Measurements from ENCODE around the gene ZCCHC24. TPM values are rescaled to one million over a fixed set of nuclear protein-coding genes. Genes with fewer than 3 reads are reported as not detected.

Gene ZCCHC24
- total RNA-seq, 2 experiments from 2014 or later, result 0.77 to 1.00 TPM

DNA sequence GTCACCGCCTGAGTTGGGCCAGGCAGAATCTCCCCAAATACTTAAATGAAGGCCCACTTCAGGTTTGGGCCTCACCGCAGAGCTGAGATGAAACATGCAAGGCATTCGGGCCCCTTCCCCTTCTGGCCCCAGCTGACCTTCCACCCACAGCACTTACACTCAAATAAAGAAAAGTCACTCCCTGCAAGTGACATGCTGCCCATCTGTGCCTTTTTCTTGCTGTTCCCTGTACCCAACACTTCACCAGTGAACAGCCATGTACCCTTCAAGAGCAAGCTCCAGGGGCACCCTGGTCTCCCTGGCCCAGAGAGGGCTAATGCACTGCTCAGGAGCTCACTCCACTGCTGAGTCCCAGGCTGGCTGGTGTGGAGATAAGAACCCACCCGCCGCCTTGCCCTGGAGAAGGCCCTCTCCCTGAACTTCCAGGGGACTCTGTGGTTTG is 40.7 kb downstream of the ZCCHC24 start:
- Mint-ChIP-seq H3K4me1 (ENCODE audit: low read depth) (no peaks in the 10 kb centered on the region), H3K36me3 (no peaks in the 10 kb centered on the region), H3K27ac (no peak overlapping the region), H3K27me3 (no peaks in the 10 kb centered on the region), H3K9me3 (no peaks in the 10 kb centered on the region), H3K4me3 (no peak overlapping the region)
- POLR2A ChIA-PET, result no interaction called here
- no peak for DNase-seq
- intact Hi-C loops (cut with micrococcal nuclease), result no loop called here
- CTCF ChIA-PET, result interaction anchor here (1.1 to 1.6 kb wide), 3 partner anchors 63 to 85 kb away, joined by 3 to 7 read pairs (median 4); no protein-coding TSS in a partner anchor

GRCh38 chr10:79404231-79404609 is 41.2 kb downstream of the ZCCHC24 start:
- Mint-ChIP-seq H3K27ac (no peak overlapping the region), H3K4me1 (ENCODE audit: low read depth) (no peaks in the 10 kb centered on the region), H3K27me3 (no peaks in the 10 kb centered on the region), H3K9me3 (no peaks in the 10 kb centered on the region), H3K36me3 (no peaks in the 10 kb centered on the region), H3K4me3 (no peak overlapping the region)
- CTCF ChIA-PET, result interaction anchor here (1.1 to 1.6 kb wide), 2 partner anchors 65 to 85 kb away, joined by 3 to 4 read pairs; no protein-coding TSS in a partner anchor
- DNase-seq, result no peak
- intact Hi-C loops (cut with micrococcal nuclease), result no loop called here
- POLR2A ChIA-PET, result no interaction called here

GRCh38 chr10:79403441-79404230 is 41.8 kb downstream of the ZCCHC24 start:
- H3K4me1 Mint-ChIP-seq (ENCODE audit: low read depth), result no peaks in the 10 kb centered on the region
- no peak overlapping the region for H3K4me3 Mint-ChIP-seq
- ChIA-PET POLR2A (no interaction called here), CTCF (no interaction called here)
- no peak for DNase-seq
- no peaks in the 10 kb centered on the region for H3K9me3 Mint-ChIP-seq
- no peaks in the 10 kb centered on the region for H3K27me3 Mint-ChIP-seq
- no peaks in the 10 kb centered on the region for H3K36me3 Mint-ChIP-seq
- no peak overlapping the region for H3K27ac Mint-ChIP-seq
- intact Hi-C loops (cut with micrococcal nuclease), result no loop called here

DNA sequence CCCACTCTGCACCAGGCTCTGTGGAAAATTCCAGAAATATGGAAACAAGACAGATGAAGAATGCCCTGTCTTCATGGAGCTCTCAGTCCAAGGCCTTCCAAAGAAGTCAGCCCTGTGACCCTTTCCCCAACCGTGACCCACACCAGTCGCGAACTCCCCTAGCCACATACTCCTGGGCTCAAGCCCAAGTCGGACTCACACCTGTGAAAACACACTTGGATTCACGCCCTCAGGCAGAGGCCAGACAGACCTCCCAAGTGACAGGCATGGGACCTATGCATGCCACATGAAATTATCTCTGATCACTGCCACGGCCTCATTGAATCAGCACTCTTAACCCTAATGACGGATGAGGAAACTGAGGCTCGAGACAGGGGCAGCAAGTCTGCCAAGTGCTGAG is 42.5 kb downstream of the ZCCHC24 start:
- intact Hi-C loops (cut with micrococcal nuclease), result no loop called here
- Mint-ChIP-seq H3K36me3 (no peaks in the 10 kb centered on the region), H3K4me3 (no peak overlapping the region), H3K9me3 (no peaks in the 10 kb centered on the region), H3K4me1 (ENCODE audit: low read depth) (no peaks in the 10 kb centered on the region), H3K27me3 (no peaks in the 10 kb centered on the region), H3K27ac (no peak overlapping the region)
- ChIA-PET CTCF (interaction anchor here (0.8 kb wide), 1 partner anchor 87 kb away, joined by 3 read pairs; no protein-coding TSS in a partner anchor), POLR2A (no interaction called here)
- DNase-seq, result no peak

GRCh38 chr10:79402625-79402946 is 42.8 kb downstream of the ZCCHC24 start:
- H3K4me1 Mint-ChIP-seq (ENCODE audit: low read depth), result no peaks in the 10 kb centered on the region
- no peaks in the 10 kb centered on the region for H3K9me3 Mint-ChIP-seq
- CTCF ChIA-PET, result interaction anchor here (0.8 kb wide), 1 partner anchor 88 kb away, joined by 3 read pairs; no protein-coding TSS in a partner anchor
- DNase-seq, result no peak
- intact Hi-C loops (cut with micrococcal nuclease), result no loop called here
- no peak overlapping the region for H3K27ac Mint-ChIP-seq
- POLR2A ChIA-PET, result no interaction called here
- no peaks in the 10 kb centered on the region for H3K36me3 Mint-ChIP-seq
- H3K27me3 Mint-ChIP-seq, result peaks cover 1% of the 10 kb centered on the region
- no peak overlapping the region for H3K4me3 Mint-ChIP-seq

DNA sequence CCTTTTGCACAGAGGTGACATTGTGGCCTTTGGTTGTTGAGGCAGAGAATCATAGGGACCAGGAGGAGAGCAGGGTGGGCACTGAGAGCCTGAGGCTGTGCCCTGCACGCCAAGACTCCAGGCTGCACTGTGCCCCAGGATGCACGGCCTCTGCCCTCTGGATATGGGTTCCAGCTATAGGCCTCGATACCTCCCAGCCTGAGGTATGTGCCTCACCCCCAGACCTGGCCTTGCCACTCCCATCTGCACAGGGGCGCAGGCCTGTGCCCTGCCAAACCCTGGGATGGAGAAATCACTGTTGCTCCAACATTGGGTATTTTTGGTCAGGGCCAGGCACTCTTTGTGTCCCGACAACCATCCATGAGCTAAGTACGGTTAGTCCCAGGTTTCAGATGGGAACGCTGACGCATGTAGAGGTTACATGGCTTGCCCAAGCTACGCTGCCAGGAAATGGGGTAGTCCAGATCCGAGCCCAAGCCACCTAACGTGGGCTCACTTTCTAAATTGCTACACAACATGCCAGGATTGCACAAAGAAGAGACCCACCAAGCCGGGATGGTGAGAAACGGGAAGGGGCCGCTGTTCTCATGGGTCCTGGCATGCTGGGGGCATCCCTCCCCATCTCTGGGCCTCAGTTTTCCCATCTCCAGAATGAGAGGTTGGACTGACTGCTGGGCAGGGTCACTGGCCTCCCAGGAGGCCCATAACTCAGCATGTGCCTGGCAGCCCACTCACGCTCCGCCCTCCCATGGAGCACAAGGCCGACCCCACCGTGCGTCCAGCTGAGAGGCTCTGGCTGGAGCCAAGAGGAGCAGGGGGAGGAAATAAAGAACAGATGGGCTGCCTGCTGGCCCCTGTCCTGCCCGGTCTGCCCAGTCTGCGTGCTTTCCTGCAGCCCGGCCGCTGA is 44.2 kb downstream of the ZCCHC24 start:
- Mint-ChIP-seq H3K4me3 (no peak overlapping the region), H3K27ac (no peak overlapping the region), H3K27me3 (peaks cover 1% of the 10 kb centered on the region), H3K9me3 (no peaks in the 10 kb centered on the region), H3K36me3 (no peaks in the 10 kb centered on the region), H3K4me1 (ENCODE audit: low read depth) (no peaks in the 10 kb centered on the region)
- no peak for DNase-seq
- POLR2A ChIA-PET, result no interaction called here
- CTCF ChIA-PET, result interaction anchor here (0.7 to 2.4 kb wide), 7 partner anchors 11 to 93 kb away, joined by 3 to 16 read pairs (median 4); no protein-coding TSS in a partner anchor
- intact Hi-C loops (cut with micrococcal nuclease), result loop anchor here (2.0 kb wide), 1 partner anchor 26 kb away; no protein-coding TSS in a partner anchor

DNA sequence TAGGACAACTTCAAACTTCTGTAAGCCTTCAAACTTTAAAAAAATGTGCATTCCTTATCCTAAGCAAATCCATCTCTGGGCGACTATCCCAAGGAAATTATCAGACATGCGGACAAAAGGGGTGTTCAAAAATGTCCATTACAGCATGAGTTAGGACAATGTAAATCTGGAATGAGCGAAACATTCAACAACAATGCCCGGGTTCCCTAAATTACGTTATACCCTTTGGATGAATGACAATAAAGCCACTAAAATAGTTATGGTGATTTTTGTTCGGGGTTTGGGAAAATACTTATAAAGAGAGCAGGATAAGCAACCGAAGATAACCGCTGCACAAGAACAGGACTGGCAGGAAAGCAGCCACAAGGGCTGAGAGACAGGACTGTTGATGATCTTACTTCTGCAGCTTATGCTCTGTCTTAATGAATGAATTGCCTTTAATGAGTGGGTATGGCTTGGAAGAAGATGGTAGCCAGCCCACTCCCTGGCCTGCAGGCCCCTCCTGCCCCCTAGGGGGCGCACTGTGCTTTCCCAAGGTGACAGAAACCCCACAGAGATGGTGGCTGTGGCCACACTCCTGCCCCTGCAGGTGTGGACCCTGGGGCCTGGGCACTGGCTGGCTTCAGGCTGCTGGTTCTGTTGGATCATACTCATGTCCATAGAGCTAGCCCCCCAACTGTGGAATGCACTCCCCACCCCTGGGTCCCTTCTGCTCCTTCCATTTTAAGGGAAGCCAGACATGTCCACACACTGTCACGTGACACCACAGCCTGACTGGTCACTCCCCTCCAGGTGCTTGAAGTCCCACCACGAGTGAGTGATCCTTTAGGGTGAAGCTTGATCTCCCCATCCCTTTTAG is 45.0 kb downstream of the ZCCHC24 start:
- peak; percentile 76 for DNase-seq
- H3K9me3 Mint-ChIP-seq, result no peaks in the 10 kb centered on the region
- no peaks in the 10 kb centered on the region for H3K36me3 Mint-ChIP-seq
- POLR2A ChIA-PET, result no interaction called here
- no peak overlapping the region for H3K4me3 Mint-ChIP-seq
- CTCF ChIA-PET, result interaction anchor here (0.6 to 2.4 kb wide), 14 partner anchors 12 to 172 kb away, joined by 3 to 16 read pairs (median 4); no protein-coding TSS in a partner anchor
- intact Hi-C loops (cut with micrococcal nuclease), result loop anchor here (1.0 to 2.0 kb wide), 2 partner anchors 26 to 67 kb away; no protein-coding TSS in a partner anchor
- peaks cover 1% of the 10 kb centered on the region for H3K27me3 Mint-ChIP-seq
- no peak overlapping the region for H3K27ac Mint-ChIP-seq
- H3K4me1 Mint-ChIP-seq (ENCODE audit: low read depth), result no peaks in the 10 kb centered on the region

DNA sequence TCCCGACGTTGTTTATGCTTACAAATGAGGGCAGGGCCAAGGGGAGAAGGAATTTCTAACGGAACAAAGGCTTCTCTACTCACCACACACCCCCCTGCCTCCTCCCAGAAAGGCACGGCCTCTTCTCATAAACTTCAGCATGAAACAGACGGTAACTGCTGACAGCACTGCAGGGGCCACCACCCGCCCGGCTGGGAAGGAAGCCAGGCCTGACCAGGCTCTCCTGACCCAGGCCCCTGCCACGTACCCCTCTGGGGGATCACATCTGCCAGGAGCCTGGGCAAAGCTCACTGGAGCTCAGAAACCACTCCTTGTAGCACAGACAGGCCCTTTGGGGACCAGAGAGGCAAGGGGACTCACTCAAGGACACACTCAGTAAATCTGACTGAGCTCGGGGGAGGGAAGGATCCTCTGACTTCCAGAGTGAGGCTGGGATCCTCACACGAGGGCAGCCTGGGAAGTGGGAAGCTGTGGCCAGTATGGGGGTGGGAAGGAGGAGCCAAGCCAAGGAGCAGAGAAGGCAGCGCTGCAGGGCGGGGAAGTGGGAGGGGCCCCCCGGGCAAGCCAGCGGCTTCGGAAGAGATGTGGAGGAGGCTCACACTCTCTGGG is 46.1 kb downstream of the ZCCHC24 start:
- Mint-ChIP-seq H3K4me1 (ENCODE audit: low read depth) (no peaks in the 10 kb centered on the region), H3K27ac (no peak overlapping the region), H3K9me3 (no peaks in the 10 kb centered on the region), H3K27me3 (peaks cover 1% of the 10 kb centered on the region), H3K4me3 (no peak overlapping the region), H3K36me3 (no peaks in the 10 kb centered on the region)
- no peak for DNase-seq
- intact Hi-C loops (cut with micrococcal nuclease), result no loop called here
- ChIA-PET POLR2A (no interaction called here), CTCF (interaction anchor here (1.1 to 2.4 kb wide), 5 partner anchors 63 to 88 kb away, joined by 3 to 16 read pairs (median 5); no protein-coding TSS in a partner anchor)

- peaks cover 1% of the 10 kb centered on the region for H3K27me3 Mint-ChIP-seq
- intact Hi-C loops (cut with micrococcal nuclease), result no loop called here
- no peak overlapping the region for H3K27ac Mint-ChIP-seq
- no peaks in the 10 kb centered on the region for H3K36me3 Mint-ChIP-seq
- POLR2A ChIA-PET, result no interaction called here
- no peaks in the 10 kb centered on the region for H3K9me3 Mint-ChIP-seq
- H3K4me3 Mint-ChIP-seq, result no peak overlapping the region
- DNase-seq, result no peak
- H3K4me1 Mint-ChIP-seq (ENCODE audit: low read depth), result no peaks in the 10 kb centered on the region
- CTCF ChIA-PET, result interaction anchor here (0.9 to 1.8 kb wide), 3 partner anchors 64 to 78 kb away, joined by 3 to 8 read pairs (median 4); no protein-coding TSS in a partner anchor
Observed at GRCh38 chr10:79398642-79399041, 46.8 kb downstream of the ZCCHC24 start.

DNA sequence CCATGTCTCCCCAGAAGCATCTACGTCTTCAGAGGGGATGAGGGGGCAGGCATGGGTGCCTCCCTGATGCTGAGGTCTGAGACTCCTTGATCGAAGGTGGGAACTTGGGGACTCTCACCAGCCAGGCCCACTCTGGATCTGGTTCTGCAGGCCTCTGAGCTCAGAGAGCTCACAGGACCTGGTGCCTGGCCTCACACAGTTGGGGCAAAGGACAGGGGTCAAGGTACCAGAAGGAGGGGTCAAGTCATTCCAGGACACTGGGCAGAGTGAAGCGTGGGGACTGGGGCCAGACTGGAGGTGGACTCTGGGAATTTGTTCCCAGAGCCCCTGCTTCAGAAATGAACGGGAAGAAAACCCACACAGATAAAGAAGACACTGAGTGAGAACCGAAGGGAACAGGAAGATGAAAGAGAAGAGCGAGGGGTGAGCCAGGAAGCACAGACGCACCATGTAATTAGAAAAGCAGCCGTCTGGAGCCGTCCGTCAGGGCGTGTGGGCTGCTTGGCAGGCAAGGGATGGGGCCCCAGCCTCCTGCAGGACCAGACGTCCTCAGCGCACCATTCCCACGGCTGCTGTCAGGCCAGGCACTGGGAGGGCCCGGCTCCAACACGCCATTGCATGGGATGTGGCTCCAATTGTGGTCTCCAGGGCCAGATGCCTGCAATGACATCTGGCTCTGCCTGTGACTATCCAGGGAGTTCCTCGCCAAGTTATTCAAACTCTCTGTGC is 47.7 kb downstream of the ZCCHC24 start:
- Mint-ChIP-seq H3K36me3 (no peaks in the 10 kb centered on the region), H3K4me3 (no peak overlapping the region), H3K9me3 (no peaks in the 10 kb centered on the region), H3K27ac (no peak overlapping the region), H3K4me1 (ENCODE audit: low read depth) (no peaks in the 10 kb centered on the region), H3K27me3 (peaks cover 1% of the 10 kb centered on the region)
- no peak for DNase-seq
- intact Hi-C loops (cut with micrococcal nuclease), result no loop called here
- ChIA-PET POLR2A (no interaction called here), CTCF (interaction anchor here (0.9 to 3.1 kb wide), 3 partner anchors 24 to 70 kb away, joined by 3 to 14 read pairs (median 8); no protein-coding TSS in a partner anchor)

DNA sequence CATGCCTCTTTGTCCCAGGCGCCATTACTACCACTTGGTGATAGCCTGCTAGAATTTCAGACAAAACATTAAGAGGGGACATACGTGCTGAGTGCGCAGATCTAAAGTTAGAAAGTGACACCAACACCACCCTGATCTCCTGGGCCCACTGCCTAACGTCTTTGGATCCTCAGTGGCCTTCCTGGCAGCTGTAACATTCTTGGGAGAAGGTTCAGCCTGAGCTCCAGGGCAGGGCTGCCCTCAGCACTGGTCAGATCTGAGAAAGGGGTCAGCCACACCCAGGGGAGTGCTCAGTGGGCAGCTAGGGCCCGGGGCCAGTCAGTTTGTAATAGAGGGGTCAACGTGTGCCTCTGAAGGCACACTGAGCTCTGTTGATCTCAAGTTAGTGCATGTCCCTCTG is 48.4 kb downstream of the ZCCHC24 start:
- H3K9me3 Mint-ChIP-seq, result no peaks in the 10 kb centered on the region

More for the DNA sequence above, 48.4 kb downstream of the ZCCHC24 start:
- Mint-ChIP-seq H3K4me3 (no peak overlapping the region), H3K36me3 (no peaks in the 10 kb centered on the region), H3K27ac (no peak overlapping the region), H3K27me3 (peaks cover 1% of the 10 kb centered on the region), H3K4me1 (ENCODE audit: low read depth) (no peaks in the 10 kb centered on the region)
- POLR2A ChIA-PET, result no interaction called here
- CTCF ChIA-PET, result interaction anchor here (2.6 to 3.1 kb wide), 2 partner anchors 23 to 70 kb away, joined by 8 to 14 read pairs; no protein-coding TSS in a partner anchor
- intact Hi-C loops (cut with micrococcal nuclease), result no loop called here
- no peak for DNase-seq
